Left hindlimb (tissue), 1 donor: ENCODE results near the gene CDH26.

Experiments
- DNase-seq: peaks from one replicate; pipeline ENCODE4 v3.0.0-alpha.2; 2018

CDH26 gene

GRCh38 chr20:60050193-60050947 is 92.1 kb downstream of the CDH26 start:
- DNase-seq = no peak

- no peak for DNase-seq
These were observed 93.7 kb downstream of the CDH26 start for GRCh38 chr20:60051911-60052310.

GRCh38 chr20:60052322-60052721 is 94.1 kb downstream of the CDH26 start:
- DNase-seq = no peak

GRCh38 chr20:60053125-60053817 is 95.0 kb downstream of the CDH26 start:
- DNase-seq = no peak

- no peak for DNase-seq
These were observed 95.6 kb downstream of the CDH26 start for GRCh38 chr20:60053818-60054190.

- no peak for DNase-seq
These were observed 96.8 kb downstream of the CDH26 start for GRCh38 chr20:60054716-60055634.

GRCh38 chr20:60055740-60056139 is 97.5 kb downstream of the CDH26 start:
- no peak for DNase-seq

- DNase-seq = no peak
These were observed 98.3 kb downstream of the CDH26 start for GRCh38 chr20:60056407-60057122.

- DNase-seq = peak; percentile 68
These were observed 99.1 kb downstream of the CDH26 start for GRCh38 chr20:60057123-60057865.

- peak; percentile 63 for DNase-seq
These were observed 99.9 kb downstream of the CDH26 start for GRCh38 chr20:60057866-60058807.

GRCh38 chr20:60058879-60059278 is 100.7 kb downstream of the CDH26 start:
- no peak for DNase-seq

GRCh38 chr20:60060006-60060557 is 101.9 kb downstream of the CDH26 start:
- DNase-seq = no peak

- DNase-seq = no peak
These were observed 102.4 kb downstream of the CDH26 start for GRCh38 chr20:60060593-60060992.

- DNase-seq = peak; percentile 67
These were observed 104.3 kb downstream of the CDH26 start for GRCh38 chr20:60062431-60063047.

GRCh38 chr20:60063048-60063451 is 104.8 kb downstream of the CDH26 start:
- peak; percentile 49 for DNase-seq

- DNase-seq = no peak
These were observed 105.6 kb downstream of the CDH26 start for GRCh38 chr20:60063739-60064380.
